Loucy (cell line): Measurements from ENCODE around the gene CDK5R2.

Experiments used
- H2AFZ ChIP-seq: fragments of 200-600 bp; sonication (generic); 2 replicates; pipeline ENCODE4 v1.6.0; 2016; ENCODE audit warnings: antibody characterized with exemption, mild to moderate bottlenecking, low read length, moderate library complexity
- H3F3A ChIP-seq: fragments of 200-600 bp; 2 replicates; pipeline ENCODE4 v1.6.0; 2016; ENCODE audit warnings: antibody characterized with exemption, low read depth, mild to moderate bottlenecking
- H3K27me3 ChIP-seq: fragments of 200-600 bp; sonication (generic); 2 replicates; pipeline ENCODE4 v1.6.1; 2014; ENCODE audit warnings: low read length, mild to moderate bottlenecking; ENCODE audit not compliant: insufficient read depth, poor library complexity, severe bottlenecking
- H3K36me3 ChIP-seq: fragments of 200-600 bp; sonication (generic); 2 replicates; pipeline ENCODE4 v1.6.1; 2016; ENCODE audit warnings: low read length; ENCODE audit not compliant: insufficient read depth
- H3K4me1 ChIP-seq: fragments of 200-600 bp; sonication (generic); 2 replicates; pipeline ENCODE4 v1.5.1; 2014; ENCODE audit warnings: low read length, mild to moderate bottlenecking; ENCODE audit not compliant: insufficient read depth, poor library complexity, severe bottlenecking
- H3K4me2 ChIP-seq: fragments of 200-600 bp; sonication (generic); 2 replicates; pipeline ENCODE4 v1.6.0; 2014; ENCODE audit warnings: antibody characterized with exemption, low read length, low read depth, mild to moderate bottlenecking; ENCODE audit not compliant: poor library complexity, severe bottlenecking
- H3K4me3 ChIP-seq: fragments of 200-600 bp; sonication (generic); 2 replicates; pipeline ENCODE4 v1.5.1; 2014; ENCODE audit warnings: low read length, mild to moderate bottlenecking, mixed read lengths; ENCODE audit not compliant: poor library complexity, severe bottlenecking
- H3K79me2 ChIP-seq: fragments of 200-600 bp; sonication (generic); 2 replicates; pipeline ENCODE4 v1.6.1; 2014; ENCODE audit warnings: low read length; ENCODE audit not compliant: insufficient read depth
- H3K9ac ChIP-seq: fragments of 200-600 bp; sonication (generic); 2 replicates; pipeline ENCODE4 v1.6.0; 2014; ENCODE audit warnings: mild to moderate bottlenecking, low read depth, low read length, moderate library complexity; ENCODE audit not compliant: poor library complexity, severe bottlenecking
- H3K9me2 ChIP-seq: fragments of 200-600 bp; sonication (generic); replicated peaks from 2 replicates; pipeline ENCODE4 v1.6.1; 2016; ENCODE audit warnings: low read depth, low read length, mixed read lengths
- H3K9me3 ChIP-seq: fragments of 200-600 bp; sonication (generic); 2 replicates; pipeline ENCODE4 v1.6.1; 2014; ENCODE audit warnings: mild to moderate bottlenecking, antibody characterized with exemption, low read length, low read depth; ENCODE audit not compliant: insufficient read depth
- H4K20me1 ChIP-seq: fragments of 200-600 bp; sonication (generic); 2 replicates; pipeline ENCODE4 v1.6.0; 2014; ENCODE audit warnings: antibody characterized with exemption, low read length, mild to moderate bottlenecking; ENCODE audit not compliant: insufficient read depth, poor library complexity, severe bottlenecking
- EZH2phosphoT487 ChIP-seq: fragments of 200-600 bp; IDR thresholded peaks from 2 replicates; pipeline ENCODE4 v1.6.1; 2018; ENCODE audit warnings: antibody characterized with exemption, mild to moderate bottlenecking, moderate library complexity, borderline replicate concordance
- TF ChIP-seq, protein P1 (sequence below): fragments of 200-600 bp; sonication (generic); conservative IDR thresholded peaks from 2 replicates; pipeline ENCODE4 v1.5.1; 2014; ENCODE audit warnings: mild to moderate bottlenecking, antibody characterized with exemption, low read length

The CDK5R2 gene

DNA sequence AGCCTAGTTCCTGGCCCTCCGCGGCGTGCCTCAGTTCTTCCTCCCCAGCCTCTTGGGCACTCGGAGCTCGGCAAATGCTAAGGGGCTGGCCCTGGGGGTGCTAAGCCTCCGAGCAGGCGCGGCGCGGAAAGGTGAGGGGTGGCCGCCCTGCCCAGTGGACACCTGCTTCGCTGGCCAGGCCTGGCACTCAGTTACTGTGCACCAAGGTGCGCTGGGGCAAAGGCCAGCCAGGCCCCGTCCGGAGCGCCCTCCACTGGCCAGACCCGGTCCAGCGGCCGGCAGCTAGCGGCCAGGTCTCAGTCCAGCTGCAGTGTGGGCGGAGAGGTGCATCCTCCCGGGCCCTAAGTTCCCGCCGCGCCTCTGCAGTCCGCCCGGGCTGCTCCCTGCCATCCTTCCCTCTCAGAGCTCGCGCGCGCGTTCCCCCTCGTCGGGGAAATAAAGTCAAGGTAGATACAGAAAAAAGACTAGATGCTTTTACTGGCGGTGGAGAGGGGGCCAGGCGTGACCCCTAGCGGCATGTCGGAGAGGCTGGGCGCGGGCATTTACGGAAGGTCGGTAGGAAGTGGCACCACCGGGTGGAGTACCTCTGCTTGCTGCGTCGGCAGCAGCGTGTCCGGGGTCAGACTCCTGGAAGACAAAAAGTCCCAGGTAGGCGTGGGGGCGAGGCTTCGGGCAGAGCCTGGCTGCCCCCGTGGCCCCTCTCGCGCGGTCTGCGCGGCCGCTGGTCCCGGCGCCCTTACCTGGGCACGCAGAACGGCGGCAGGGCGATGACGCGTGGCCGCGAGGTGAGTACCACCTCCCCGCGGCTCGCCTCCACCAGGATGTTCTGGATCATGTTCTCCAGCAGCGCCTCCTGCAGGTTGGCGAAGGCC lies 43.2 kb downstream of the CDK5R2 start:
- H3K4me2 ChIP-seq, result no peak overlapping the region
- H3K4me1 ChIP-seq, result peaks cover 27% of the 10 kb centered on the region
- H3K27me3 ChIP-seq, result no peaks in the 10 kb centered on the region
- no peaks in the 10 kb centered on the region for H3K36me3 ChIP-seq
- no peak overlapping the region for H2AFZ ChIP-seq
- H3F3A ChIP-seq, result no peaks in the 10 kb centered on the region
- TF ChIP-seq, protein P1, sequence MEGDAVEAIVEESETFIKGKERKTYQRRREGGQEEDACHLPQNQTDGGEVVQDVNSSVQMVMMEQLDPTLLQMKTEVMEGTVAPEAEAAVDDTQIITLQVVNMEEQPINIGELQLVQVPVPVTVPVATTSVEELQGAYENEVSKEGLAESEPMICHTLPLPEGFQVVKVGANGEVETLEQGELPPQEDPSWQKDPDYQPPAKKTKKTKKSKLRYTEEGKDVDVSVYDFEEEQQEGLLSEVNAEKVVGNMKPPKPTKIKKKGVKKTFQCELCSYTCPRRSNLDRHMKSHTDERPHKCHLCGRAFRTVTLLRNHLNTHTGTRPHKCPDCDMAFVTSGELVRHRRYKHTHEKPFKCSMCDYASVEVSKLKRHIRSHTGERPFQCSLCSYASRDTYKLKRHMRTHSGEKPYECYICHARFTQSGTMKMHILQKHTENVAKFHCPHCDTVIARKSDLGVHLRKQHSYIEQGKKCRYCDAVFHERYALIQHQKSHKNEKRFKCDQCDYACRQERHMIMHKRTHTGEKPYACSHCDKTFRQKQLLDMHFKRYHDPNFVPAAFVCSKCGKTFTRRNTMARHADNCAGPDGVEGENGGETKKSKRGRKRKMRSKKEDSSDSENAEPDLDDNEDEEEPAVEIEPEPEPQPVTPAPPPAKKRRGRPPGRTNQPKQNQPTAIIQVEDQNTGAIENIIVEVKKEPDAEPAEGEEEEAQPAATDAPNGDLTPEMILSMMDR, result peak; percentile 16; the same call in 1 of the 2 replicates
- TF ChIP-seq EZH2phosphoT487, result no peak
- H4K20me1 ChIP-seq, result no peaks in the 10 kb centered on the region
- H3K9ac ChIP-seq, result no peak overlapping the region
- no peaks in the 10 kb centered on the region for H3K9me2 ChIP-seq
- no peak overlapping the region for H3K4me3 ChIP-seq
- no peaks in the 10 kb centered on the region for H3K9me3 ChIP-seq
- no peaks in the 10 kb centered on the region for H3K79me2 ChIP-seq

DNA sequence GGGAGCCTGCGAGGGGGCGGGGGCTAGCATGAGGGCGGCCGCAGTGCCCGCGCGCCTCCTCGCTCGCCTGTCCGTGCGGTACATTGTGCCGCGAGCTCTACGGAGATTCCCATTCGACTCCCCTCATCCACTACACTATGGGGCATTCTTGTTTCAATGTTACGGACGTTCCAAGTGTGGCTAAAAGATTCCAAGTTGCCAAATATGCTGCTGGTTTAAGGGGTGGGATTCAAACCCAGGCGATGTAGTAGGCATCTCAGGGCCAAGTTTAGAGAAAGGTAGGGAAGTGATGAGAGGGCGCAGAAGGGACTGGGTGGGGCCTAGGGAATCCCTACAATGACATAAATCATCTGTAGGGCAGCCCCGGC lies 43.8 kb downstream of the CDK5R2 start:
- Histone ChIP-seq H4K20me1 (no peaks in the 10 kb centered on the region), H3K9ac (no peak overlapping the region), H3K9me2 (no peaks in the 10 kb centered on the region), H3K79me2 (no peaks in the 10 kb centered on the region), H3F3A (no peaks in the 10 kb centered on the region), H2AFZ (no peak overlapping the region), H3K4me2 (no peak overlapping the region), H3K36me3 (no peaks in the 10 kb centered on the region), H3K4me1 (peaks cover 21% of the 10 kb centered on the region), H3K27me3 (no peaks in the 10 kb centered on the region), H3K9me3 (no peaks in the 10 kb centered on the region), H3K4me3 (no peak overlapping the region)
- TF ChIP-seq EZH2phosphoT487, result no peak
- TF ChIP-seq, protein P1, result 0 out of 2 replicates have a peak, but pooled peaks have one; percentile 16

DNA sequence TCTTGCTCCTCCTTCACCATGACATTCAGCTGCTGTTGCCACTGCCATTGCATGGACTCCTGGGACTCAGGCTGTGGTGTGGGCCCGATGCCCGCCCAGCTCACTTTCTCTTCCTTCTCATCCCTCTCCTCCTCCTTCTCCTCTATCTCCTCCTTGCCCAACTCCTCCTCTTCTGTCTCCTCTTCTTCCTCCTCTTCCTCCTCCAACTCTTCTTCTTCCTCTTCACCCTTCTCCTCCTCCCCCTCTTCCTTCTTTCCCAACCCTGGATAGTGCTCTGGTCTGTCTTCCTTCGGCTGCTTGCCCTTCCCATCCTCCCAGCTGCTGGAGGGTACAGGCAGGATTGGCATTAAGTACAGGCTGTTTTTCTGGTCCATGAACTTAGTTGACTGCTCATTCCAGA lies 44.5 kb downstream of the CDK5R2 start:
- Histone ChIP-seq H3K4me2 (no peak overlapping the region), H3K9me3 (no peaks in the 10 kb centered on the region), H3K79me2 (no peaks in the 10 kb centered on the region), H2AFZ (no peak overlapping the region), H3F3A (no peaks in the 10 kb centered on the region), H3K9ac (no peak overlapping the region), H3K27me3 (no peaks in the 10 kb centered on the region), H3K36me3 (no peaks in the 10 kb centered on the region), H3K9me2 (no peaks in the 10 kb centered on the region), H3K4me1 (peaks cover 15% of the 10 kb centered on the region), H4K20me1 (no peaks in the 10 kb centered on the region), H3K4me3 (no peak overlapping the region)
- TF ChIP-seq, protein P1, result no peak
- TF ChIP-seq EZH2phosphoT487, result no peak
